ENCODE measurements around the gene ZBED4. TPM values are rescaled to one million over a fixed set of nuclear protein-coding genes. Genes with fewer than 3 reads are reported as not detected.

The ZBED4 gene
- total RNA-seq, 1 experiment from 2014 or later, result 10.6 TPM

- no peak for DNase-seq (ENCODE audit: low read depth)
These were observed 26.6 kb downstream of the ZBED4 start for GRCh38 chr22:49880281-49880680.

GRCh38 chr22:49881856-49882255 lies 28.2 kb downstream of the ZBED4 start:
- DNase-seq (ENCODE audit: low read depth), result no peak

- DNase-seq (ENCODE audit: low read depth), result no peak
These were observed 29.1 kb downstream of the ZBED4 start for GRCh38 chr22:49882519-49883293.

GRCh38 chr22:49883294-49883640 lies 29.6 kb downstream of the ZBED4 start:
- no peak for DNase-seq (ENCODE audit: low read depth)

- no peak for DNase-seq (ENCODE audit: low read depth)
These were observed 30.4 kb downstream of the ZBED4 start for GRCh38 chr22:49884075-49884474.

GRCh38 chr22:49884503-49885260 lies 31.0 kb downstream of the ZBED4 start:
- no peak for DNase-seq (ENCODE audit: low read depth)

- no peak for DNase-seq (ENCODE audit: low read depth)
These were observed 31.6 kb downstream of the ZBED4 start for GRCh38 chr22:49885281-49885680.

GRCh38 chr22:49885881-49886280 lies 32.2 kb downstream of the ZBED4 start:
- DNase-seq (ENCODE audit: low read depth), result no peak

- DNase-seq (ENCODE audit: low read depth), result no peak
These were observed 32.9 kb downstream of the ZBED4 start for GRCh38 chr22:49886346-49887063.

GRCh38 chr22:49887064-49887451 lies 33.4 kb downstream of the ZBED4 start:
- DNase-seq (ENCODE audit: low read depth), result no peak

GRCh38 chr22:49887702-49888101 lies 34.1 kb downstream of the ZBED4 start:
- DNase-seq (ENCODE audit: low read depth), result no peak

- DNase-seq (ENCODE audit: low read depth), result no peak
These were observed 35.4 kb downstream of the ZBED4 start for GRCh38 chr22:49889071-49889470.

- no peak for DNase-seq (ENCODE audit: low read depth)
These were observed 38.7 kb downstream of the ZBED4 start for GRCh38 chr22:49892226-49892899.

GRCh38 chr22:49893025-49893424 lies 39.4 kb downstream of the ZBED4 start:
- no peak for DNase-seq (ENCODE audit: low read depth)

GRCh38 chr22:49894322-49895054 lies 40.8 kb downstream of the ZBED4 start:
- no peak for DNase-seq (ENCODE audit: low read depth)

- DNase-seq (ENCODE audit: low read depth), result no peak
These were observed 42.6 kb downstream of the ZBED4 start for GRCh38 chr22:49896201-49896600.

GRCh38 chr22:49897015-49897684 lies 43.5 kb downstream of the ZBED4 start:
- no peak for DNase-seq (ENCODE audit: low read depth)

GRCh38 chr22:49899530-49899929 lies 45.9 kb downstream of the ZBED4 start:
- no peak for DNase-seq (ENCODE audit: low read depth)

GRCh38 chr22:49900441-49901230 lies 47.0 kb downstream of the ZBED4 start:
- DNase-seq (ENCODE audit: low read depth), result no peak

GRCh38 chr22:49901457-49901856 lies 47.8 kb downstream of the ZBED4 start:
- no peak for DNase-seq (ENCODE audit: low read depth)
